Mesendoderm (in vitro differentiated cells): ENCODE data around the gene ADGRA1.

Experiments
- DNase-seq: peaks from one replicate; pipeline ENCODE4 v3.0.0; 2013
- H2AK5ac ChIP-seq: 2 replicates; pipeline ENCODE4 v1.6.1; 2013; ENCODE audit warnings: low read length, inconsistent platforms
- H2BK120ac ChIP-seq: 2 replicates; pipeline ENCODE4 v1.6.1; 2013; ENCODE audit warnings: low read depth, mild to moderate bottlenecking, low read length, moderate library complexity, mixed read lengths
- H2BK15ac ChIP-seq: replicated peaks from 2 replicates; pipeline ENCODE4 v1.6.1; 2013; ENCODE audit warnings: low read depth, mild to moderate bottlenecking, moderate library complexity
- H2BK5ac ChIP-seq: 2 replicates; pipeline ENCODE4 v1.6.1; 2013; ENCODE audit warnings: low read length, inconsistent platforms
- H3K18ac ChIP-seq: 2 replicates; pipeline ENCODE4 v1.6.1; 2013; ENCODE audit warnings: mild to moderate bottlenecking, low read length, mixed read lengths
- H3K23ac ChIP-seq: one replicate; pipeline ENCODE4 v1.6.1; 2013; ENCODE audit warnings: low read length
- H3K27ac ChIP-seq: 2 replicates; pipeline ENCODE4 v1.5.1; 2013; ENCODE audit warnings: low read depth, mild to moderate bottlenecking, inconsistent platforms, low read length, moderate library complexity
- H3K27me3 ChIP-seq: 2 replicates; pipeline ENCODE4 v1.6.1; 2013; ENCODE audit warnings: low read length, control low read depth, mild to moderate bottlenecking, inconsistent platforms; ENCODE audit not compliant: insufficient read depth, poor library complexity
- H3K36me3 ChIP-seq: 2 replicates; pipeline ENCODE4 v1.6.1; 2013; ENCODE audit warnings: low read length, inconsistent platforms; ENCODE audit not compliant: control insufficient read depth, insufficient read depth
- H3K4ac ChIP-seq: one replicate; pipeline ENCODE4 v1.6.1; 2013; ENCODE audit warnings: low read depth, mild to moderate bottlenecking, low read length, moderate library complexity
- H3K4me1 ChIP-seq: 2 replicates; pipeline ENCODE4 v1.6.1; 2013; ENCODE audit warnings: low read depth, low read length, inconsistent platforms; ENCODE audit not compliant: control insufficient read depth
- H3K4me2 ChIP-seq: 2 replicates; pipeline ENCODE4 v1.6.1; 2013; ENCODE audit warnings: low read length
- H3K4me3 ChIP-seq: 2 replicates; pipeline ENCODE4 v1.5.1; 2013; ENCODE audit warnings: mild to moderate bottlenecking, low read length
- H3K56ac ChIP-seq: one replicate; pipeline ENCODE4 v1.6.1; 2013; ENCODE audit warnings: low read length
- H3K79me1 ChIP-seq: 2 replicates; pipeline ENCODE4 v1.6.1; 2013; ENCODE audit warnings: low read length, inconsistent platforms
- H3K79me2 ChIP-seq: 2 replicates; pipeline ENCODE4 v1.6.1; 2013; ENCODE audit warnings: mild to moderate bottlenecking, low read length; ENCODE audit not compliant: control insufficient read depth, insufficient read depth
- H3K9ac ChIP-seq: 2 replicates; pipeline ENCODE4 v1.6.1; 2013; ENCODE audit warnings: low read length, inconsistent platforms
- H4K5ac ChIP-seq: one replicate; pipeline ENCODE4 v1.6.1; 2013; ENCODE audit warnings: low read length
- H4K8ac ChIP-seq: one replicate; pipeline ENCODE4 v1.6.1; 2013; ENCODE audit warnings: low read depth, mild to moderate bottlenecking, control low read depth, low read length, moderate library complexity
- WGBS: extraction: QIAGEN DNeasy Blood & Tissue Kit; methylation state at CpG from one replicate; pipeline ENCODE4 v1.1.7; 2013; ENCODE audit warnings: low lambda C conversion rate, missing lambda C conversion rate; ENCODE audit not compliant: insufficient coverage; ENCODE audit errors: extremely low coverage; 5-methylcytosine and 5-hydroxymethylcytosine counted together

ADGRA1 gene

GRCh38 chr10:133162910-133163856 is 75.5 kb downstream of the ADGRA1 start:
- no peak for DNase-seq
- no peak overlapping the region for H3K4me3 ChIP-seq
- no peak overlapping the region for H3K18ac ChIP-seq
- no peak overlapping the region for H3K56ac ChIP-seq
- no peaks in the 10 kb centered on the region for H3K36me3 ChIP-seq
- H3K4me2 ChIP-seq = no peak overlapping the region
- H2BK15ac ChIP-seq = no peak overlapping the region
- no peak overlapping the region for H2AK5ac ChIP-seq
- H4K8ac ChIP-seq = no peak overlapping the region
- no peaks in the 10 kb centered on the region for H3K79me2 ChIP-seq
- no peak overlapping the region for H4K5ac ChIP-seq
- no peak overlapping the region for H3K27ac ChIP-seq
- no peak overlapping the region for H3K4ac ChIP-seq
- H3K79me1 ChIP-seq = no peaks in the 10 kb centered on the region
- no peaks in the 10 kb centered on the region for H3K4me1 ChIP-seq
- WGBS = no CpG with 5 or more reads among the region's 21 CpGs
- H2BK5ac ChIP-seq = no peak overlapping the region
- no peak overlapping the region for H3K9ac ChIP-seq
- no peak overlapping the region for H3K23ac ChIP-seq
- no peaks in the 10 kb centered on the region for H3K27me3 ChIP-seq
- no peak overlapping the region for H2BK120ac ChIP-seq

DNA sequence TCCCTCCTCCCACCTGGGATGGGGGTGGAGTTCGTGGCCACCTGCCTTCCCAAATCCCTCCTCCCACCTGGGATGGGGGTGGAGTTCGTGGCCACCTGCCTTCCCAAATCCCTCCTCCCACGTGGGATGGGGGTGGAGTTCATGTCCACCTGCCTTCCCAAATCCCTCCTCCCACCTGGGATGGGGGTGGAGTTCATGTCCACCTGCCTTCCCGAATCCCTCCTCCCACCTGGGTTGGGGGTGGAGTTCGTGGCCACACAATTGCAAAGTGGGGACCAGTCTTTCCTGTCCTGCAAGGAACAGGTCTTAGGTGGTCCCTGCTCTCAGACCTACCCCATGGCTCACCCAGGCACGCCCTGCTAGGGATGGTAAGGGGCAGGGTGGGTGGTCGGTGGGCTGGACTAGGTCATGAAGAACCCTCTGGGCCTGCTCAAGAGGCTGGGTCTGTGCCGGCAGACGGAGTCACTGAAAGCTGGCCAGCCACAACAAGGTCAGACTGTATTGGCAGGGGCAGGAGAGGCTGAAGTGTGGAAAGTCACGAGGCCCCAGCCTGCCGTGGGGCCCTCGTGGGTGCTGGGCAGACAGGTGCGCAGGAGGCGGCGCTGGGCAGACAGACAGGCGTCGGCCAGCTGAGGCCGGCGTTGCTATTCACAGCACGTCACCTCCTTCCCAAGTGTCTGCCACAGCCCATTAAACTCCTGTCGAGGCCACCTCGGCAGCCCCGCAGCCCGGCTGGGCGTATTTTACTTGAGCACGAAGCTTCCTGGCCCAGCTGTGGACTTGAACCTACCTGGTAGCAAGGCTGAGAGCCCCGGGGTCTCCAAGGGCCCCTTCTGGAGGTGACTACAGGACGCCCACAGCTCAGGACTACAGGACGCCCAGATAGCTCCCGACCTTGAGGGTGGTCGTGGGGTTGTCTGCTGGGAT is 76.4 kb downstream of the ADGRA1 start:
- H3K18ac ChIP-seq = no peak overlapping the region
- H3K27me3 ChIP-seq = no peaks in the 10 kb centered on the region
- no peak overlapping the region for H4K8ac ChIP-seq
- H3K4me3 ChIP-seq = no peak overlapping the region
- no peak overlapping the region for H3K27ac ChIP-seq
- no peak overlapping the region for H4K5ac ChIP-seq
- H2AK5ac ChIP-seq = no peak overlapping the region
- H3K56ac ChIP-seq = no peak overlapping the region
- no peaks in the 10 kb centered on the region for H3K4me1 ChIP-seq
- no peak for DNase-seq
- no peaks in the 10 kb centered on the region for H3K36me3 ChIP-seq
- H3K4me2 ChIP-seq = no peak overlapping the region
- no peak overlapping the region for H2BK15ac ChIP-seq
- no peaks in the 10 kb centered on the region for H3K79me2 ChIP-seq
- no peak overlapping the region for H2BK120ac ChIP-seq
- H3K79me1 ChIP-seq = no peaks in the 10 kb centered on the region
- no CpG with 5 or more reads among the region's 31 CpGs for WGBS
- no peak overlapping the region for H3K23ac ChIP-seq
- no peak overlapping the region for H2BK5ac ChIP-seq
- H3K4ac ChIP-seq = no peak overlapping the region
- no peak overlapping the region for H3K9ac ChIP-seq

DNA sequence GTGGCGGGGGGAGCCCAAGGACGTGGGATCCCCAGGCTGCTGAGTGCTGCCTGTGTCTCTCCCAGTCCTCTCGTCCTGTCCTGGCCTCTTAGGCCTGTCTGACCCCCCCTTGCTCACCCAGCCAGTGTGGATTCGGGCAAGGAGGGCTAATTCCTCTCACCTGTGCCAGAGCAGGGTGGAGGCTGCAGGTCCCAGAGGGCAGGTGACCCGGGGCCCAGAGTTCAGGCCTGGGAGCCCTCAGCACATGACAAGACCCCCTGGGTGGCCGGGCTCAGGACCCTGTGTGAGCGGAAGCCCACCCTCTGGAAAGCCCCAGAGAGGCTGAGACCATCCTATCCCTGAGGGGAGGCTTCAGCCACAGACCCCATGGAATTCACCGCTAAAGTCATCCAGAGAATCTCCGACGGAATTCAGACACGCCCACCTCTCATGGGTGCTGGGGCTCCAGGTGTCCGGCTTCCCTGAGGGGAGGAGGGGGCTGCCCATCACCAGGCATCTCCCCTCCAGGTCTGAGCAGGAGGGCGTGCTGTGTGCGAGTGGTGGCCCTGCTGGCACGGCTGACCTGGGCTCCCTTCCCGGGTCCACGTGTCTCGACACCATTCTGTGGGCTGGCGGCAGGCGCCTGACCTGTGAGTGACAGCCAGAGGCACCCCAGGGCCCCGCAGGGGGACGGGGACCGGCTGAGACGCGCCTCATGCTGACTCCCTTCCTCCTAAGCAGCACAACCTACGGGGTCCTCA is 77.3 kb downstream of the ADGRA1 start:
- Histone ChIP-seq H3K18ac (no peak overlapping the region), H3K4me2 (no peak overlapping the region), H3K36me3 (no peaks in the 10 kb centered on the region), H3K23ac (no peak overlapping the region), H2BK120ac (no peak overlapping the region), H3K27ac (no peak overlapping the region), H2BK15ac (no peak overlapping the region), H3K56ac (no peak overlapping the region), H3K4me1 (no peaks in the 10 kb centered on the region), H3K4ac (no peak overlapping the region), H3K9ac (no peak overlapping the region), H2AK5ac (no peak overlapping the region), H3K79me2 (no peaks in the 10 kb centered on the region), H2BK5ac (no peak overlapping the region), H3K4me3 (no peak overlapping the region), H4K5ac (no peak overlapping the region), H3K79me1 (no peaks in the 10 kb centered on the region), H3K27me3 (no peaks in the 10 kb centered on the region), H4K8ac (no peak overlapping the region)
- no peak for DNase-seq
- no CpG with 5 or more reads among the region's 26 CpGs for WGBS

DNA sequence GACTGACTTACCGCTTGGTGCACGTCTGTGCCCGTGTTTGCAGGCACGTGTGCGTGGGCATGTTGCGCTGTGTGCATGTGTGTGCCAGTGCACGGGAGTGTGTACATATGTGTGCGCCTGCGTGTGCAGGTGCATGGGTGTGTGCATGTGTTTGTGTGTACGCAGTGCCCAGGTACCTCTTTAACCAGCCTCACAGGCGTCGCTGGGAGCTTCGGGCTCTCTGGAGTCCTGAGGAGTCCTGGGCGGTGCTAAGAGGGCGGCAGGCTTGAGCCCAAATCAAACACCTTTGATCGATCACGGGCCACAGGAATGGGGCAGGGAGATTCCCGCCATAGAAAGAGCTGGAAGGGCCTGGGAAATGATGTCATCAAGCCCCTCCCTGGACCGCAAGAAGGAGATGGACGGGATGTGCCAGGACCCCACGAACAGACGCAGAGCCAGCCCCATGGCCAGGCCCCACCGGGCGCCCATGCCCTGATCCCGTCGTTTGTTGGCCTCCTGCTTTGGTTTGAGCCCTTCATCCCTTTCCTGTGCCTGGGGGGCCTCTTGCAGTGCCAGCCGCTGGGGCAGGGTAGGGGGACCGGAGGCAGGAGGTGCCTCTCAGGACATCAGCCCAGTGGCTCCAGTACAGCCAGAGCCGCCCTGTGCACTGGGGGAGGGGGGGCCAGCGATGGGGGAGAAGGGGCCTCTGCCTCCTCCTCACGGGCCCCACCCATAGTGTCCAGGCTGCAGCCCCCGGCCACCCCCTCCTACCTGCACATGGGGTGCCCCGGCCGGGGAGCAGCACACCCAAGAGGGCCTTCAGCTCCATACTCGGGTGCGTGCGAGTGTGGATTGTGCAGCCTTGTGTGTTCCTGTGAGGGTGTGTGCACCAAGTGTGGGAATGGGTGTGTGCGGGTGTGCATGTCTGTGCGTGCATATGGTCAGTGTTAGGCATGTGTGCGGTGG is 78.1 kb downstream of the ADGRA1 start:
- DNase-seq = no peak
- H3K9ac ChIP-seq = no peak overlapping the region
- no CpG with 5 or more reads among the region's 40 CpGs for WGBS

GRCh38 chr10:133166504-133166827 is 78.7 kb downstream of the ADGRA1 start:
- H3K79me2 ChIP-seq = no peaks in the 10 kb centered on the region
- no peak overlapping the region for H3K23ac ChIP-seq
- no peaks in the 10 kb centered on the region for H3K36me3 ChIP-seq
- WGBS = no CpG with 5 or more reads among the region's 11 CpGs
- H3K56ac ChIP-seq = no peak overlapping the region
- no peak overlapping the region for H3K9ac ChIP-seq
- H2BK120ac ChIP-seq = no peak overlapping the region
- H2AK5ac ChIP-seq = no peak overlapping the region
- DNase-seq = no peak
- H4K5ac ChIP-seq = no peak overlapping the region
- H4K8ac ChIP-seq = no peak overlapping the region
- no peaks in the 10 kb centered on the region for H3K4me1 ChIP-seq
- no peaks in the 10 kb centered on the region for H3K79me1 ChIP-seq
- H3K4ac ChIP-seq = no peak overlapping the region
- no peaks in the 10 kb centered on the region for H3K27me3 ChIP-seq
- no peak overlapping the region for H3K27ac ChIP-seq
- no peak overlapping the region for H2BK5ac ChIP-seq
- H3K4me3 ChIP-seq = no peak overlapping the region
- no peak overlapping the region for H3K4me2 ChIP-seq
- no peak overlapping the region for H2BK15ac ChIP-seq
- H3K18ac ChIP-seq = no peak overlapping the region

More for the DNA sequence above, 78.1 kb downstream of the ADGRA1 start:
- no peak overlapping the region for H3K4me3 ChIP-seq
- no peaks in the 10 kb centered on the region for H3K4me1 ChIP-seq
- no peaks in the 10 kb centered on the region for H3K27me3 ChIP-seq
- H3K23ac ChIP-seq = no peak overlapping the region
- H4K8ac ChIP-seq = no peak overlapping the region
- H2BK15ac ChIP-seq = no peak overlapping the region
- H3K36me3 ChIP-seq = no peaks in the 10 kb centered on the region
- no peak overlapping the region for H3K18ac ChIP-seq
- no peak overlapping the region for H3K56ac ChIP-seq
- H2AK5ac ChIP-seq = no peak overlapping the region
- H2BK120ac ChIP-seq = no peak overlapping the region
- H3K27ac ChIP-seq = no peak overlapping the region
- no peaks in the 10 kb centered on the region for H3K79me1 ChIP-seq
- no peak overlapping the region for H4K5ac ChIP-seq
- no peaks in the 10 kb centered on the region for H3K79me2 ChIP-seq
- H3K4me2 ChIP-seq = no peak overlapping the region
- H2BK5ac ChIP-seq = no peak overlapping the region
- no peak overlapping the region for H3K4ac ChIP-seq
